Glutamatergic neuron (in vitro differentiated cells): Measurements from ENCODE around the gene GLI2. TPM values are rescaled to one million over a fixed set of nuclear protein-coding genes. Genes with fewer than 3 reads are reported as not detected.

ENCODE experiments used
- DNase-seq: peaks from one replicate; pipeline ENCODE4 v3.0.0; 2022
- H3K27ac Mint-ChIP-seq: one replicate; pipeline ENCODE4 v1.8.0; 2020; ENCODE audit warnings: mild to moderate bottlenecking, mixed read lengths, inconsistent platforms; ENCODE audit not compliant: unreplicated experiment
- H3K27me3 Mint-ChIP-seq: one replicate; pipeline ENCODE4 v1.8.0; 2020; ENCODE audit warnings: mild to moderate bottlenecking, moderate library complexity, mixed read lengths, inconsistent platforms; ENCODE audit not compliant: unreplicated experiment
- H3K36me3 Mint-ChIP-seq: one replicate; pipeline ENCODE4 v1.8.0; 2020; ENCODE audit warnings: mild to moderate bottlenecking, mixed read lengths, inconsistent platforms; ENCODE audit not compliant: unreplicated experiment
- H3K4me1 Mint-ChIP-seq: one replicate; pipeline ENCODE4 v1.8.0; 2020; ENCODE audit warnings: mild to moderate bottlenecking, low read depth, mixed read lengths, inconsistent platforms; ENCODE audit not compliant: unreplicated experiment
- H3K4me3 Mint-ChIP-seq: one replicate; pipeline ENCODE4 v1.8.0; 2020; ENCODE audit warnings: mild to moderate bottlenecking, mixed read lengths, inconsistent platforms; ENCODE audit not compliant: unreplicated experiment
- H3K9me3 Mint-ChIP-seq: one replicate; pipeline ENCODE4 v1.8.0; 2020; ENCODE audit warnings: mild to moderate bottlenecking, moderate library complexity, mixed read lengths, inconsistent platforms; ENCODE audit not compliant: unreplicated experiment
- CTCF ChIP-seq: fragments of 200-600 bp; sonication (generic); IDR thresholded peaks from one replicate; pipeline ENCODE4 v1.5.0; 2021; ENCODE audit not compliant: partially characterized antibody, unreplicated experiment
- total RNA-seq: library from RNA; stranded (reverse); fragmentation: NEBNext Ultra II Directional; extraction: Animal tissue kit (Norgen Biotek cat#: 25700); gene quantifications from one replicate; pipeline ENCODE4 v1.2.1, GENCODE V29; 2021; ENCODE audit not compliant: unreplicated experiment

Gene GLI2
- total RNA-seq, 1 donor from 2014 or later, result 3.9 TPM

- no peaks in the 10 kb centered on the region for H3K36me3 Mint-ChIP-seq
- peaks cover 8% of the 10 kb centered on the region for H3K4me1 Mint-ChIP-seq
- TF ChIP-seq CTCF, result no peak
- no peak overlapping the region for H3K4me3 Mint-ChIP-seq
- DNase-seq, result no peak
- peaks cover 8% of the 10 kb centered on the region for H3K27me3 Mint-ChIP-seq
- H3K9me3 Mint-ChIP-seq, result peaks cover 5% of the 10 kb centered on the region
- H3K27ac Mint-ChIP-seq, result no peak overlapping the region
Measured at GRCh38 chr2:120699292-120699691, 36.4 kb upstream of the GLI2 start.

- Mint-ChIP-seq H3K9me3 (peaks cover 3% of the 10 kb centered on the region), H3K27me3 (peaks cover 9% of the 10 kb centered on the region), H3K27ac (no peak overlapping the region), H3K4me1 (peaks cover 6% of the 10 kb centered on the region), H3K36me3 (no peaks in the 10 kb centered on the region), H3K4me3 (no peak overlapping the region)
- TF ChIP-seq CTCF, result no peak
- DNase-seq, result no peak
Measured at GRCh38 chr2:120700659-120701058, 35.0 kb upstream of the GLI2 start.

GRCh38 chr2:120701096-120701495, 34.6 kb upstream of the GLI2 start:
- peaks cover 6% of the 10 kb centered on the region for H3K4me1 Mint-ChIP-seq

DNA sequence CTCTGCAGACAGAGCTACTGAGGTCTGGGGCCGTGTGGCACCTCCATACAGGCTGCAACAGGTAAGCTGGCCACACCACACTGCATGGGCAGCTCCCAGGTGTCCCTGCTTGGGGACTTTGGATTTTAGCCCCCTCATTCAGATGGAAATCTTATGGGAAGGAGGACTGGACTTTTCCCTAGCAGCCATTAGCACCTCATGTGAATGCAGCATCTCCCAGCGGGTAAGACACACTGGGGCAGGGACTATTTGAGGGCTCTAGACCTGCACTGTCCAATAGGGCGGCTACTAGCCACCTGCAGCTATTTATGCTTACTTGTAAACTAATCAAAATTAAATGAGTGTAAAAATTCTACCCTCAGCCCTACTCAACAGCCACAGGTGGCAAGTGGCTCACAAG, 34.2 kb upstream of the GLI2 start:
- peaks cover 4% of the 10 kb centered on the region for H3K9me3 Mint-ChIP-seq
- H3K4me1 Mint-ChIP-seq, result peaks cover 6% of the 10 kb centered on the region
- peaks cover 9% of the 10 kb centered on the region for H3K27me3 Mint-ChIP-seq
- DNase-seq, result no peak
- H3K27ac Mint-ChIP-seq, result no peak overlapping the region
- H3K4me3 Mint-ChIP-seq, result no peak overlapping the region
- no peaks in the 10 kb centered on the region for H3K36me3 Mint-ChIP-seq
- no peak for TF ChIP-seq CTCF

More at GRCh38 chr2:120701096-120701495, 34.6 kb upstream of the GLI2 start:
- Mint-ChIP-seq H3K27ac (no peak overlapping the region), H3K36me3 (no peaks in the 10 kb centered on the region), H3K27me3 (peaks cover 9% of the 10 kb centered on the region), H3K9me3 (peaks cover 3% of the 10 kb centered on the region), H3K4me3 (no peak overlapping the region)
- DNase-seq, result no peak
- no peak for TF ChIP-seq CTCF

GRCh38 chr2:120702061-120702460, 33.6 kb upstream of the GLI2 start:
- Mint-ChIP-seq H3K9me3 (peaks cover 4% of the 10 kb centered on the region), H3K4me3 (no peak overlapping the region), H3K4me1 (peaks cover 6% of the 10 kb centered on the region), H3K27me3 (peaks cover 9% of the 10 kb centered on the region), H3K36me3 (no peaks in the 10 kb centered on the region), H3K27ac (no peak overlapping the region)
- no peak for TF ChIP-seq CTCF
- no peak for DNase-seq
